Erythroblast (primary cell): Measurements from ENCODE around the gene ARHGAP24.

Source experiments
- GATA1 ChIP-seq: IDR thresholded peaks from 2 replicates; pipeline ENCODE4 v1.6.1; 2011; ENCODE audit warnings: low read depth, mild to moderate bottlenecking, control low read depth, low read length, moderate library complexity
- POLR2A ChIP-seq: IDR thresholded peaks from 2 replicates; pipeline ENCODE4 v1.6.1; 2011; ENCODE audit warnings: mild to moderate bottlenecking, low read length

DNA sequence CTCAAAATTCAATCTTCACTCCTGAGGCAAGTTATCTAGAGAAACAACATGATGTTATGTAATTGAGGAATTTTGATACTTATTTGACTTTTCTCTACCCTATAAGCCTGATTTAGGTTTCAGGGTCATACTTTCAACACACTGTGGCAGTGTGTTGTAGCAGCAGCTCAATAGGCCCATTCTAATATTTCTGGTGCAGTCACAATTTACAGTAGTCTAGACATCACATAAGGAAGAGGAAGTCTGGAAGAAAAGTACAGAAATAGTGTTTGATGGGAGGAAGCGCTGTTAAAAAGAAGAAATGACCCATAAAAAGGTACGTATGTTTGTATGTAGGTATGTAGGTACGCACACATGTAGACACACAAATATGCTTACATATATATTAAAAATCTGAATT lies 194.3 kb downstream of the ARHGAP24 start:
- TF ChIP-seq POLR2A: no peak
- no peak for TF ChIP-seq GATA1
